Measurements from ENCODE around the gene STK39.

Gene STK39

DNA sequence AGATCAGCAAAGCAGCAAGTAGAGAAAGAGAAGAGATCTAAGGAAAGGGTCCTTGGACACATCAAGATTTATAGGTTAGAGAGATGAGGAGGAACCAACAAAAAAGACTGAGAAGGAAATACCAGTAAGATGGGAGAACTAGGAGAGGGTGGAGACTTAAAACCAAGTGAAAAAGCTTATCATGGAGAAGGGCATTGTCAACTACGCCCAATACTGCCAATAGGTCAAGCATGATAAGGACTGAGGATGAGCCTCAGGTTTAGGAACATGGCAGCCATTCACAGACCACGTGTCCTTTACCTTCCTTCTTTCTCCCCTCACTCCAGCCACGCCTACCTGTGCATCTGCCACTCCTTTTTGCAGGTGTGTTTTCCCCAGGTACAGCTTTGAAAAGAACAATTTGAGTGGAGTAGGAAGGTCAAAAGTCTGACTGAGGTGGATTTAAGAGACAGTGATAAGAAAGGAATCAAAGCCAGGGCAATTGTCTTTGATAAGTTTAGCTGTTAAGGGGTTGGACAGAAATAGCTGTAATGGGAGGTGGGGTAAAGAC lies 238.7 kb downstream of the STK39 start:
- Histone ChIP-seq H3K36me3 (ENCODE audit: control insufficient read depth in 1 of 2, insufficient read depth in 2 of 2, low read length in 2 of 2) (no peaks in the 10 kb centered on the region), H2BK5ac (ENCODE audit: low read depth, low read length, poor library complexity) (no peak overlapping the region), H3K27me3 (ENCODE audit: insufficient read depth, low read length) (no peaks in the 10 kb centered on the region), H4K91ac (ENCODE audit: low read depth, low read length) (no peak overlapping the region), H3K9ac (ENCODE audit: low read length) (no peak overlapping the region), H3K14ac (ENCODE audit: low read length) (no peak overlapping the region), H3K4ac (ENCODE audit: low read depth, low read length) (no peak overlapping the region), H3K27ac (ENCODE audit: low read depth, low read length) (no peak overlapping the region), H2AK5ac (ENCODE audit: low read length) (no peak overlapping the region), H3K79me1 (ENCODE audit: low read length) (no peaks in the 10 kb centered on the region), H3K4me3 (ENCODE audit: low read depth, low read length) (no peak overlapping the region), H3K4me2 (ENCODE audit: low read length) (no peak overlapping the region), H3K23ac (ENCODE audit: low read length) (no peak overlapping the region), H2AFZ (ENCODE audit: insufficient read depth, low read length, poor library complexity) (no peak overlapping the region), H3K9me3 (ENCODE audit: insufficient read depth, low read depth, low read length) (no peaks in the 10 kb centered on the region), H3K4me1 (ENCODE audit: control insufficient read depth in 1 of 2, insufficient read depth in 2 of 2, low read length in 2 of 2) (no peaks in the 10 kb centered on the region), H4K8ac (ENCODE audit: low read depth, low read length) (no peak overlapping the region), H2BK120ac (ENCODE audit: insufficient read depth, low read length, poor library complexity) (no peak overlapping the region), H3K18ac (ENCODE audit: low read length) (no peak overlapping the region), H4K12ac (ENCODE audit: low read depth, low read length) (no peak overlapping the region), H3K79me2 (ENCODE audit: control insufficient read depth, insufficient read depth, low read length, poor library complexity) (no peaks in the 10 kb centered on the region), H2BK12ac (ENCODE audit: low read length) (no peak overlapping the region)
- no peak for DNase-seq
- WGBS (ENCODE audit: extremely low coverage, insufficient coverage, insufficient read length) = no CpG with 5 or more reads among the region's 3 CpGs

DNA sequence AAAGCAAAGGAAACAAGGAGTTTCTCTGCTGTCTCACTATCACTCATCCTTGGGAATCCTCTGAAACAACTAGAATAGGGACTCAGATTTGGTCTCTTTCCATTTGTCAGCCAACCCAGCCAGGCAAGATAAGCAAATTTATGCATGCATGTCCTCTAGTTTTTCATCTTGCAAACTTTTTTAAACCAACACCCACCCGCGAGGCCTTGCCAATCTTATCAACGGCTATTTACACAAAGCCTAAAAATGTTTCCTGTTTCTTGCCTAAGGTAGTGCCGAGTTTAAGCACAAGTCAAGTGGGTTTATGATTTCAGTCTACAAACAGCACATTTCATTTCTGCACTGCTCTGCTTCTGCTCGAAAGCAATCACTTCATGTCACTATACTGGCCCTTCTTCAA lies 240.9 kb downstream of the STK39 start:
- no peak overlapping the region for H2BK120ac ChIP-seq (ENCODE audit: insufficient read depth, low read length, poor library complexity)
- H3K79me2 ChIP-seq (ENCODE audit: control insufficient read depth, insufficient read depth, low read length, poor library complexity) = no peaks in the 10 kb centered on the region
- no peak overlapping the region for H2BK12ac ChIP-seq (ENCODE audit: low read length)
- no peak overlapping the region for H3K14ac ChIP-seq (ENCODE audit: low read length)
- WGBS (ENCODE audit: extremely low coverage, insufficient coverage, insufficient read length) = no CpG with 5 or more reads among the region's 5 CpGs
- H3K79me1 ChIP-seq (ENCODE audit: low read length) = no peaks in the 10 kb centered on the region
- no peak overlapping the region for H4K91ac ChIP-seq (ENCODE audit: low read depth, low read length)
- no peak overlapping the region for H2AK5ac ChIP-seq (ENCODE audit: low read length)
- no peak overlapping the region for H4K12ac ChIP-seq (ENCODE audit: low read depth, low read length)
- H3K4me3 ChIP-seq (ENCODE audit: low read depth, low read length) = no peak overlapping the region
- H2AFZ ChIP-seq (ENCODE audit: insufficient read depth, low read length, poor library complexity) = no peak overlapping the region
- H4K8ac ChIP-seq (ENCODE audit: low read depth, low read length) = no peak overlapping the region
- no peak overlapping the region for H3K9ac ChIP-seq (ENCODE audit: low read length)
- no peak overlapping the region for H2BK5ac ChIP-seq (ENCODE audit: low read depth, low read length, poor library complexity)
- no peak overlapping the region for H3K27ac ChIP-seq (ENCODE audit: low read depth, low read length)
- DNase-seq = no peak
- H3K4me2 ChIP-seq (ENCODE audit: low read length) = no peak overlapping the region
- H3K36me3 ChIP-seq (ENCODE audit: control insufficient read depth in 1 of 2, insufficient read depth in 2 of 2, low read length in 2 of 2) = no peaks in the 10 kb centered on the region
- H3K4me1 ChIP-seq (ENCODE audit: control insufficient read depth in 1 of 2, insufficient read depth in 2 of 2, low read length in 2 of 2) = no peaks in the 10 kb centered on the region
- no peaks in the 10 kb centered on the region for H3K9me3 ChIP-seq (ENCODE audit: insufficient read depth, low read depth, low read length)
- H3K27me3 ChIP-seq (ENCODE audit: insufficient read depth, low read length) = no peaks in the 10 kb centered on the region
- no peak overlapping the region for H3K18ac ChIP-seq (ENCODE audit: low read length)
- no peak overlapping the region for H3K4ac ChIP-seq (ENCODE audit: low read depth, low read length)
- no peak overlapping the region for H3K23ac ChIP-seq (ENCODE audit: low read length)

DNA sequence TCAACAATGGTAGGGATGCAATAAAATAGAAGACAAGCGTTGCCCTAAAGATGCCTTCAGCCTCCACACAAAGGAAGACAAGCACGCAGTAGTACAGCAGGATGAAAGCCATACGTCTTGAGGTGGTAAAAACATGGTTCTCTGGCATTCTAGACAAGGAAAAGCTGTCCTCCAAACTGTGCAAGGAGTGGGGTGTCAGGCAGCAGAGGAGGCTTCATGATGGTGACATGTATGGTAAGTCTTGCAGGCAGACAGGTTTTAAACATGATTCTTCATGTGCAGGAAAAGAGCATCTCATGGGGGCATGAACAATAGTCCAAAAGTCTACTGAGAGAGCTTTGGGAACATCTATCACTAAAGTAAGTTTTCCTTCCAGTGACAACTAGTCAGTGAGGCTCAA lies 241.8 kb downstream of the STK39 start:
- Histone ChIP-seq H3K27me3 (ENCODE audit: insufficient read depth, low read length) (no peaks in the 10 kb centered on the region), H3K79me1 (ENCODE audit: low read length) (no peaks in the 10 kb centered on the region), H3K4ac (ENCODE audit: low read depth, low read length) (no peak overlapping the region), H4K12ac (ENCODE audit: low read depth, low read length) (no peak overlapping the region), H3K9me3 (ENCODE audit: insufficient read depth, low read depth, low read length) (no peaks in the 10 kb centered on the region), H2AFZ (ENCODE audit: insufficient read depth, low read length, poor library complexity) (no peak overlapping the region), H3K23ac (ENCODE audit: low read length) (no peak overlapping the region), H4K91ac (ENCODE audit: low read depth, low read length) (no peak overlapping the region), H3K4me3 (ENCODE audit: low read depth, low read length) (no peak overlapping the region), H4K8ac (ENCODE audit: low read depth, low read length) (no peak overlapping the region), H3K79me2 (ENCODE audit: control insufficient read depth, insufficient read depth, low read length, poor library complexity) (no peaks in the 10 kb centered on the region), H2BK5ac (ENCODE audit: low read depth, low read length, poor library complexity) (no peak overlapping the region), H2AK5ac (ENCODE audit: low read length) (no peak overlapping the region), H3K18ac (ENCODE audit: low read length) (no peak overlapping the region), H3K27ac (ENCODE audit: low read depth, low read length) (no peak overlapping the region), H2BK12ac (ENCODE audit: low read length) (no peak overlapping the region), H3K14ac (ENCODE audit: low read length) (no peak overlapping the region), H2BK120ac (ENCODE audit: insufficient read depth, low read length, poor library complexity) (no peak overlapping the region), H3K4me2 (ENCODE audit: low read length) (no peak overlapping the region), H3K9ac (ENCODE audit: low read length) (no peak overlapping the region), H3K36me3 (ENCODE audit: control insufficient read depth in 1 of 2, insufficient read depth in 2 of 2, low read length in 2 of 2) (no peaks in the 10 kb centered on the region), H3K4me1 (ENCODE audit: control insufficient read depth in 1 of 2, insufficient read depth in 2 of 2, low read length in 2 of 2) (no peaks in the 10 kb centered on the region)
- DNase-seq = no peak
- no CpG with 5 or more reads among the region's 3 CpGs for WGBS (ENCODE audit: extremely low coverage, insufficient coverage, insufficient read length)

DNA sequence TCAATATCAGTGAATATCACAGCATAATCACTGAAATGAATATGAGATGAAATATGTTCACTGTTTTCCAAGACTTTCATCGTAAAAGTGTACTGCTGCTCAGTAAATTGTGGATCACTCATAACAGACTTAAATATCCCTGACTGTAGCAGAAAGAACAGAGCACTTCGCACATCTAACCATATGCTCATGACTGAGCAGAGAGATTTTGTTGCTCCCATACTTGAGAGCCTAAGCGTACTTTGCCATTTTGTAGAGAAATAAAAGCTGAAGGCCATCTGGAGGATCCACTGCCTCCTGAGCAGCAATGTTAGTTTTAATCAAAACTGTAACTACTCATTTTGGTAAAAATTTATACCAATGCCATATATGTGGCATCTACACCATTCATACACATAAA lies 243.5 kb downstream of the STK39 start:
- no peak overlapping the region for H4K12ac ChIP-seq (ENCODE audit: low read depth, low read length)
- DNase-seq = no peak
- H3K9me3 ChIP-seq (ENCODE audit: insufficient read depth, low read depth, low read length) = no peaks in the 10 kb centered on the region
- no peak overlapping the region for H2BK120ac ChIP-seq (ENCODE audit: insufficient read depth, low read length, poor library complexity)
- H3K79me2 ChIP-seq (ENCODE audit: control insufficient read depth, insufficient read depth, low read length, poor library complexity) = no peaks in the 10 kb centered on the region
- H4K8ac ChIP-seq (ENCODE audit: low read depth, low read length) = no peak overlapping the region
- H3K79me1 ChIP-seq (ENCODE audit: low read length) = no peaks in the 10 kb centered on the region
- no peaks in the 10 kb centered on the region for H3K36me3 ChIP-seq (ENCODE audit: control insufficient read depth in 1 of 2, insufficient read depth in 2 of 2, low read length in 2 of 2)
- no peak overlapping the region for H2BK12ac ChIP-seq (ENCODE audit: low read length)
- no peak overlapping the region for H3K18ac ChIP-seq (ENCODE audit: low read length)
- H3K4me1 ChIP-seq (ENCODE audit: control insufficient read depth in 1 of 2, insufficient read depth in 2 of 2, low read length in 2 of 2) = no peaks in the 10 kb centered on the region
- no CpG with 5 or more reads among the region's 3 CpGs for WGBS (ENCODE audit: extremely low coverage, insufficient coverage, insufficient read length)
- H2BK5ac ChIP-seq (ENCODE audit: low read depth, low read length, poor library complexity) = no peak overlapping the region
- H2AFZ ChIP-seq (ENCODE audit: insufficient read depth, low read length, poor library complexity) = no peak overlapping the region
- no peak overlapping the region for H3K23ac ChIP-seq (ENCODE audit: low read length)
- H3K4me2 ChIP-seq (ENCODE audit: low read length) = no peak overlapping the region
- no peak overlapping the region for H3K4me3 ChIP-seq (ENCODE audit: low read depth, low read length)
- H3K27me3 ChIP-seq (ENCODE audit: insufficient read depth, low read length) = no peaks in the 10 kb centered on the region
- no peak overlapping the region for H4K91ac ChIP-seq (ENCODE audit: low read depth, low read length)
- no peak overlapping the region for H2AK5ac ChIP-seq (ENCODE audit: low read length)
- no peak overlapping the region for H3K14ac ChIP-seq (ENCODE audit: low read length)
- H3K27ac ChIP-seq (ENCODE audit: low read depth, low read length) = no peak overlapping the region
- H3K9ac ChIP-seq (ENCODE audit: low read length) = no peak overlapping the region
- no peak overlapping the region for H3K4ac ChIP-seq (ENCODE audit: low read depth, low read length)

All from trophoblast cell (in vitro differentiated cells and primary cell).